ENCODE data around the gene MFSD8. TPM values are rescaled to one million over a fixed set of nuclear protein-coding genes. Genes with fewer than 3 reads are reported as not detected.

The MFSD8 gene, protein sequence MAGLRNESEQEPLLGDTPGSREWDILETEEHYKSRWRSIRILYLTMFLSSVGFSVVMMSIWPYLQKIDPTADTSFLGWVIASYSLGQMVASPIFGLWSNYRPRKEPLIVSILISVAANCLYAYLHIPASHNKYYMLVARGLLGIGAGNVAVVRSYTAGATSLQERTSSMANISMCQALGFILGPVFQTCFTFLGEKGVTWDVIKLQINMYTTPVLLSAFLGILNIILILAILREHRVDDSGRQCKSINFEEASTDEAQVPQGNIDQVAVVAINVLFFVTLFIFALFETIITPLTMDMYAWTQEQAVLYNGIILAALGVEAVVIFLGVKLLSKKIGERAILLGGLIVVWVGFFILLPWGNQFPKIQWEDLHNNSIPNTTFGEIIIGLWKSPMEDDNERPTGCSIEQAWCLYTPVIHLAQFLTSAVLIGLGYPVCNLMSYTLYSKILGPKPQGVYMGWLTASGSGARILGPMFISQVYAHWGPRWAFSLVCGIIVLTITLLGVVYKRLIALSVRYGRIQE
- total RNA-seq, result 43.4 TPM

DNA sequence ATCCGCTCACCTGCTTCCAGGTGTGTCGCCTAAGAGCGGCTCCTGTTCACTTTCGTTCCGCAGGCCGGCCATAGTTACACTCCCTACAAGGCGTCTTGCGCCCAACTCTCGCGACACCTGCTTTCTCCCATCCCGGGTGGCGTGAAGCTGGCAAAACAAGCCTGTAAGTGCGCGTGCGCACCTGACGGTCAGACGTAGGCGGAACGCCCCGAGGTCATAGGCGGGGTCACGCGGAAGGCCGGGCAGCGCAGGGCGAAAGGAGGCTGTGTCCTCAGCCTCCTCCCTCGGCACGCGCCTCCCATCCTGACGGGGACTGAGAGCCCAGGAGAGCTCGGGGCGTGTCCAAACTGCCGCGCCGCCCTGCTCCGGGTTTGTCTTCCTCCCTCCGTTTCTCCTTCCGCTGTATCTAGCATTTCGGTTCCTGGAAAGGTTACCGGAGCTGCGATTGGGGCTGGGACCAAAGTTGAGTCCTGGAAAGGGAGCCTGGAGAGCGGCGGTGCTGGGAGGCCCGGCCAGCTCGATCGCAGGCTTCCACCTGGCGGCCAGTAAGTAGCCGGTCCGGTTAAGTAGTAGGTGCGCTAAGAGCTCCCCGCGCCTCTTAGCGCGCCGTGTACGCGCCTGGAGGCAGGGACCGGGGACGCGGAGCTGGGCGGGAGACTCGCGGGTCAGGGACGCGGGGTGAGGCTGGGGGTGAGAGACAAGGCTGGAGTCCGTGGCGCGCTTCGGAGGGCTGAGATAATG, at the start of gene MFSD8, which contains the start of gene ABHD18:
MFSD8 (minus strand) TSS at position 112 of the 741 bp plus-strand sequence; CDS start at position 72, 40 bp downstream.
ABHD18 (plus strand) TSS at position 345 of the 741 bp plus-strand sequence. CDS start 17,550 bp downstream, outside the sequence.

DNA sequence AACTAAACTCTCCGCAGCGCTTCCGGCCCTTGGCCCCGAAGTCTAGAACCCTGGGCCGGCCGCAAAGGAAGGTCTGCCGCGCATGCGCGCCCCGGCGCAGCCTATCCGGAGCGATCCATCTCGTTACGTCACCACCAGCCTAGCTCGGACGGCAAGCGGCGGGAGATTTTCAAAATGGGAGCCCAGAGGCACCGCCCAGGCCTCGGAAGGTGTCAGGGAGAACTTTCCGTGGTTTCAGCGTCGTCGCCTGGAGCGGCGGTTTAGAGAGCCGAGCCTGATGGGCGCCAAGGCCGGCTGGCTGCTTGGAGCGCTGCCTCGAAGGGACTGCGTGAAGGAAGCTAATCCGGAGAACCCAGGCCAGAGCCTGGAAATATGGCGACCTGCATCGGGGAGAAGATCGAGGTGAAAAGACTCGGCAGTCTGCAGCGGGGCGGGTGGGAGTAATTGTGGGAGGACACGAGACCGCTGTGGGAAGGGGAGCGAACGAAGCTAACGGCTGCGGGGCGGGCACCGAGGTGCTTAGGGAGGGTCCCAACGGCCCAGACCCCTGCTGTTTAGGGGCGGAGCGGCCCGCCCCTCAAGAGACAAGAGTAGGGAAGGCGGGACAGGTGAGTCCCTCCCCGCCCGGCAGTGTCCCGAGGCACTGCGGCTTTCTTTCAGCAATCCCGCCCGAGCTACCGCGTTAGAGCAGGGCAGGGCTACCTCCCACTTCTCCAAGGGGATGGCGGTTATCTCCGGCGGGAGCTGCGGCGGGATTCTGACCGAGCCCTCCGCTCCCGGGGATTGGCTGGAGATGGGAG, 84.0 kb downstream of the MFSD8 start, which contains the start of gene PLK4:
PLK4 (plus strand) TSS at position 131 of the 800 bp plus-strand sequence; CDS start at position 373, 242 bp downstream.

Small RNA genes within 50 kb of the gene (small RNA-seq; reads per million reads assigned to genes)
- gene RNU6-583P, result not detected

Other genes with a start within 250 kb of the MFSD8 start
- gene SLC25A31, start 234.8 kb downstream of the MFSD8 start, total RNA-seq, result 0.23 TPM
- gene HSPA4L, start 182.9 kb downstream of the MFSD8 start, total RNA-seq, result 21.0 TPM
- 11.8 TPM for gene PLK4, start 84.3 kb downstream of the MFSD8 start, total RNA-seq
- 18.7 TPM for gene ABHD18, start 233 bp upstream of the MFSD8 start, total RNA-seq
- gene LARP1B, start 96.1 kb upstream of the MFSD8 start, total RNA-seq, result 60.9 TPM

Data from diencephalon (tissue), 1 donor.